Measurements from ENCODE around the gene HAX1.
A peak's percentile ranks its signal among the peaks of the same experiment; 100 is the strongest.
"Not testable (repeated sequence)": the region's sequence is repeated elsewhere in the genome, so short reads cannot be mapped to it uniquely, and the experiment has no call there.

The HAX1 gene

DNA sequence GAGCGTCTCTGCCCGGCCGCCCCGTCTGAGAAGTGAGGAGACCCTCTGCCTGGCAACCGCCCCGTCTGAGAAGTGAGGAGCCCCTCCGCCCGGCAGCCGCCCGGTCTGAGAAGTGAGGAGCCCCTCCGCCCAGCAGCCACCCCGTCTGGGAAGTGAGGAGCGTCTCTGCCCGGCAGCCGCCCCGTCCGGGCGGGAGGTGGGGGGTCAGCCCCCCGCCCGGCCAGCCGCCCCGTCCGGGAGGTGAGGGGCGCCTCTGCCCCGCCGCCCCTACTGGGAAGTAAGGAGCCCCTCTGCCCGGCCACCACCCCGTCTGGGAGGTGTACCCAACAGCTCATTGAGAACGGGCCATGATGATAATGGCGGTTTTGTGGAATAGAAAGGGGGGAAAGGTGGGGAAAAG lies 15.2 kb downstream of the HAX1 start:
- DNase-seq (ENCODE audit: low read depth in 2 of 2), result not testable (repeated sequence)

DNA sequence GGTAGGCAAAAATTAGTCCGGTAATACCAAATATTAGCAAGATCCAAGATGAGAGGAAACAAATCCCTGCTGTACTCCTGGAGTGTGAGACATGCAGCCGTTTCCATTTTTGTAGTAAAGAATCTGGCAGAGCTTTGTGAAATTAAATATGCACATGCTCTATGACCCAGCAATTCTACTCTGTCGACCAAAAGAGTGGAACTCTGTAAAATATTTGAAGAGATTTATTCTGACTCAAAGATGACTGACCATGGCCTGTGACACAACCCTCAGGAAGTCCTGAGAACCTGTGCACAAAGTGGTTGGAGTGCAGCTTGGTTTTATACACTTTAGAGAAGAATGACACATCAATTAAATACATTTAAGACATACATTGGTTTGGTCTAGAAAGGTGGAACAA lies 16.2 kb downstream of the HAX1 start:
- no peak for DNase-seq (ENCODE audit: low read depth in 2 of 2)

DNA sequence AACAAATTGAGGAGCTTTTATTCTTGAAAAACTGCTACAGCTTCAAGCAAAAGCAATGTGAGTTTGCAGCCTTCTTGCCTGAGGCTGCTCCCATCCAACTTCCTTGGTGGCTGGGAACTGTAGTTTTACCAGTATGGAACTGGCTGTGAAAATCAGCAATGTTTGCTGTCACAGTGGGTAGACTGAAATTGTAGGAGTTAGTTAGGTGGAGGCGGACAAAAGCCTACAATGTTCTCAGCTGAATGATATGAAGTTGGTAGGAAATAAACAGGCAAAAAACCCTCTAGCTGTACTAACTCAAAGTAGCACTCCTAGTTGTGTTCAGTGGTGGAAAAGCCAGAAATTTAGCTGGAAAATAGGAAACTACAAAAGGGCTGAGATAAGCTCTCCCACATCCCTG lies 18.5 kb downstream of the HAX1 start:
- DNase-seq (ENCODE audit: low read depth in 2 of 2), result no peak

DNA sequence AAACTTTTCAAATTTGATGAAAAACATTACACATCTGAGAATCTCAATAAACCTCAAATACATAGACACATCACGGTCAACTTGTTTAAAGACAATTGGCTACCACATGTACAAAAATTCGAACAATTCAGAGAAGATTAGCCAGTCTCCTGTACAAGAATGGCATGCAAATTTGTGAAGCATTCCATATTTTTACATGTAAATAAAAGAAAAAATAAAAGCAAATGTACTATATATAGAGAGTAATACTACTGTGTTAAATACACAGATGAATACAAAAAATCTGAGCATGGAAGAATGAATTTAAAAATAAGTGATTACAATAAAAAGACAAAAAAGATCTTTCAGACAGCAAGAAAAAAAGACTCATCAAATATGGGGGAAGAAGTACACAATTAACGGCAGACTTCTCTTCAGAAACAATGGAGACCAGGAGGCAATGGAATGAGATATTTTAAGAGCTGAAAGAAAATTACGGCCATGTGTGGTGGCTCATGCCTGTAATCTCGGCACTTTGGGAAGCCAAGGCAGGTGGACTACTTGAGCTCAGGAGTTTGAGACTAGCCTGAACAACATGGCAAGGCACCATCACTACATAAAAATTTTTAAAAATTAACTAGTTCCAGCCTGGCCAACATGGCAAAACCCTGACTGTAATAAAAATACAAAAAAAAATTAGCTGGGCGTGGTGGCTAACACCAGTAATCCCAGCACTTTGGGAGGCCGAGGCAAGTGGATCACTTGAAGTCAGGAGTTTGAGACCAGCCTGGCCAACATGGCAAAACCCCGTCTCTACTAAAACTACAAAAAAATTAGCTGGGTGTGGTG lies 23.2 kb downstream of the HAX1 start:
- no peak for DNase-seq (ENCODE audit: low read depth in 2 of 2)

- no peak for DNase-seq (ENCODE audit: low read depth in 2 of 2)
Measured at GRCh38 chr1:154301582-154301981, 29.2 kb downstream of the HAX1 start.

- no peak for DNase-seq (ENCODE audit: low read depth in 2 of 2)
Measured at GRCh38 chr1:154304664-154305337, 32.4 kb downstream of the HAX1 start.

- DNase-seq (ENCODE audit: low read depth in 2 of 2), result no peak
Measured at GRCh38 chr1:154306151-154306550, 33.7 kb downstream of the HAX1 start.

DNA sequence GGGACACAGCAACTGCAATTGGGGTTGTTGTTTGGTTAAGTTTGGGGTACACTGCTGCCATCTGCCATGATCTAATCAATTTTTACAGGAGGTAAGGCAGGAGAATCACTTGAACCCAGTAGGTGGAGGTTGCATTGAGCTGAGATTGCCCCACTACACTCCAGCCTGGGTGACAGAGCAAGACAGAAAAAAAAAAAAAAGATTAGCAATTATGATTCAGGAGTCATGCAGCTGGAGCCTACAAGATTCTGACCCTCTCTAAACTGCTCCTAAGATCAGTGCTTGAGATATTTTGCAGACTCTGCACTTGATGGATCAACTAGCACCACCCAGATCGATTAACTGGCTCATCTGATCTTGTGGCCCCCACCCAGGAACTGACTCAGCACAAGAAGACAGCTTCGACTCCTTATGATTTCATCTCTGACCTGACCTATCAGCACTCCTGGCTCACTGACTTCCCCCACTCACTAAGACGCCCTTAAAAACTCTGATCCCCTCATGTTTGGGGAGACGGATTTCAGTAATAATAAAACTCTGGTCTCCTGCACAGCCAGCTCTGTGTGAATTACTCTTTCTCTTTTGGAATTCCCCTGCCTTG lies 35.3 kb downstream of the HAX1 start:
- DNase-seq (ENCODE audit: low read depth in 2 of 2), result not testable (repeated sequence)

- not testable (repeated sequence) for DNase-seq (ENCODE audit: low read depth in 2 of 2)
Measured at GRCh38 chr1:154309136-154309535, 36.7 kb downstream of the HAX1 start.

- DNase-seq (ENCODE audit: low read depth in 2 of 2), result not testable (repeated sequence)
Measured at GRCh38 chr1:154312229-154313065, 40.0 kb downstream of the HAX1 start.

- no peak for DNase-seq (ENCODE audit: low read depth in 2 of 2)
Measured at GRCh38 chr1:154313066-154313356, 40.6 kb downstream of the HAX1 start.

GRCh38 chr1:154314226-154314625 lies 41.8 kb downstream of the HAX1 start:
- DNase-seq (ENCODE audit: low read depth in 2 of 2), result not testable (repeated sequence)

GRCh38 chr1:154316704-154317103 lies 44.3 kb downstream of the HAX1 start:
- DNase-seq (ENCODE audit: low read depth in 2 of 2), result no peak

DNA sequence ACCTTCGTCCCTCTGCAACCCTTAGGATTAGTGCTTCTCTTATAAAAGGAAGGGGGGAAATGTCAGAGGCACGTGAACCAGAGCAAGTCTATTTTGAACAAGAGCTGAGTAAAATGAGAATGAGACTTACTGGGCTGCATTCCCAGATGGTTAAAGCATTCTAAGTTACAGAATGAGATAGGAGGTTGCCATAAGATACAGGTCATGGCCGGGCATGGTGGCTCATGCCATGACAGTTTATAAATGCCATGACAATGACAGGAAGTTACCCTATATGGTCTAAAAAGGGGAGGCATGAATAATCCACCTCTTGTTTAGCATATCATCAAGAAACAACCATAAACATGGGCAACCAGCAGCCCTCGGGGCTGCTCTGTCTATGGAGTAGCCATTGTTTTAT lies 46.0 kb downstream of the HAX1 start:
- DNase-seq (ENCODE audit: low read depth in 2 of 2), result no peak

DNA sequence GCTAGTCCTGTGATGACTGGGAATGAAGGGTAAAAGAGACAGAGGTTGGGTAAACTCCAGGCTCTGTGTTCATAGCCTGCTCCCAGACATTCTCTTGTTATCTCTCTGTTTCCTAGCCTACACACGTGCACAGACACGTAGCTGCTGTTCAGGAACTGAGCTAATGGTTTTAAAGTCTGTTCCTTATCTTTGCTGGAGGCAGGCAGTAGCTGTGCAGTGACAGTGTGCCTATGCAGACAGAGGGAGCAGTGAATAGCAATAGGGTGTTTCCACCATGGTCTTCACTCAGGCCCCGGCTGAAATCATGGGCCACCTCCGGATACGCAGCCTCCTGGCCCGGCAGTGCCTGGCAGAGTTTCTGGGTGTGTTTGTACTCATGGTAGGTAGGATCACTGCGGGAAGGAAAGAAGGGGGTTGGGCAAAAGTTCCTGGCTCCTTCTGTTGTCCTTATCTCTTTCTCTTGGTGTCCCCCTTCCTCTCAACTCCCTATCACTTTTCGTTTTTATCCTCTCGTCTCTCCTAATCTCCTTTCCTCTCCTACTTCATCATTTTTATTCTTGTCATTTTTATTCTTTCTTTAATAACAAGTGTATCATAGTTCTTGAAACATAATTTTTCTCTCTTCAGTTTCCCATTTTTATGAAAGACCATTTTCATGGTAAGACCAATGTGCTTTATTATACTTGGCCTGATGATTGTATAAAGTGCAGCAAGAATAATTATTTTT lies 48.6 kb downstream of the HAX1 start, which contains the start of gene AQP10:
TSS of gene AQP10 (plus strand) at position 212 of the 727 bp plus-strand sequence. CDS start at position 275, 63 bp downstream.
- no peak for DNase-seq (ENCODE audit: low read depth in 2 of 2)

- DNase-seq (ENCODE audit: low read depth in 2 of 2), result not testable (repeated sequence)
Measured at GRCh38 chr1:154321609-154321934, 49.1 kb downstream of the HAX1 start.

GRCh38 chr1:154323493-154323892 lies 51.1 kb downstream of the HAX1 start:
- DNase-seq (ENCODE audit: low read depth in 2 of 2), result no peak

- no peak for DNase-seq (ENCODE audit: low read depth in 2 of 2)
Measured at GRCh38 chr1:154324241-154324640, 51.8 kb downstream of the HAX1 start.

DNA sequence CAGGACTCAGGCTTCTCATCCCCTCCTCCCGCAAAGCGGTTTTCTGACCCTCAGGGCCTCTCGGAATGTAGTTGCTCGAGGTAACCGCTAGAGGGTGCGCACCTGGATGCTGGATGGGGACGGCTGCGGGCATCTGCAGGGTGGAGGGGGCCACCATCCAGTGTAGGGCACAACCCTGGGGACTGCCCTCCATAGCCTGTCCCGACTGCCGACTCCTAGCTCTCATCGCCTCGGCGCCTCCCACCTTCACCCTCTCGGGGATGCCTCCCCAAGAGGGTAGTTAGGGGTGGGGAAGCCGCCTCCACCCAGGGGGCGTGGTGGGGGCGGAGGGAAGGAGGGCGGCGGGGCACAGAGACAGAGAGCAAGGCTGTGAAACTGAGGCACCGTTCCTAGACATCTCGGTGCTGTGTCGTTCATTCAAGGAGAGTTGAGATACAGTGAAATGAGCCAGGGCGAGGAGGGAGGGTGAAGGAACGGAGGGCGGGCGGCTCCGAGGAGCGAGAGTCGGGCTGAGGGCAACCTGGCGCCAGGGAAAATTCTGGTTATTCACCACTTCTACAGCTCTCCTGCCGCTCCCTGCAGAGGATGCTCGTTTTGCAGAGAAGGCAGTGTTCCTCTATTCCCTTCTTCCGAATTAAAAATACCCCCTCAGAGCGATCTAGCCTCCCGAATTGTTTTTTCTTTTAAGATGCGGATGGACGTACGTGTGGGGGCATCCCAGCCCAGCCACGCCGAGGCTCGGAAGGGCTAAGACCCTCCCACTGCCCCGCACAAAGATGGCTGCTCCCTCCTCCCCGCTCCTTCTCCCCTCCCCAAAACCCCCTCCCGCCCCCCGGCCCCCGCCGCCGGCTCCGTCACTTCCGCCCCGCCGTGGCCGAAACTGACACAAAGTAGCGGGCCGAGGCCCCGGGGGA lies 52.5 kb downstream of the HAX1 start, which contains the start of gene ATP8B2:
TSS of gene ATP8B2 (plus strand) at position 857 of the 914 bp plus-strand sequence. CDS start 2,617 bp downstream, outside the sequence.
- DNase-seq (ENCODE audit: low read depth in 2 of 2), result peak; percentile 54 to 63

Data from stimulated activated CD8-positive, alpha-beta memory T cell treated with anti-CD3 and anti-CD28 coated beads, Interleukin-7, amount 100 ng/mL, for 1 hour (primary cell).